HS-5 (cell line): ENCODE data around the gene KRTAP5-8.
"Not testable (repeated sequence)": the region's sequence is repeated elsewhere in the genome, so short reads cannot be mapped to it uniquely, and the experiment has no call there.

Source experiments
- DNase-seq: peaks from one replicate; pipeline ENCODE4 v3.0.0-alpha.2; 2012; ENCODE audit warnings: low read depth

The KRTAP5-8 gene, protein sequence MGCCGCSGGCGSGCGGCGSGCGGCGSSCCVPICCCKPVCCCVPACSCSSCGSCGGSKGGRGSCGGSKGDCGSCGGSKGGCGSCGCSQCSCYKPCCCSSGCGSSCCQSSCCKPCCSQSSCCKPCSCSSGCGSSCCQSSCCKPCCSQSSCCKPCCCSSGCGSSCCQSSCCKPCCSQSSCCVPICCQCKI

DNA sequence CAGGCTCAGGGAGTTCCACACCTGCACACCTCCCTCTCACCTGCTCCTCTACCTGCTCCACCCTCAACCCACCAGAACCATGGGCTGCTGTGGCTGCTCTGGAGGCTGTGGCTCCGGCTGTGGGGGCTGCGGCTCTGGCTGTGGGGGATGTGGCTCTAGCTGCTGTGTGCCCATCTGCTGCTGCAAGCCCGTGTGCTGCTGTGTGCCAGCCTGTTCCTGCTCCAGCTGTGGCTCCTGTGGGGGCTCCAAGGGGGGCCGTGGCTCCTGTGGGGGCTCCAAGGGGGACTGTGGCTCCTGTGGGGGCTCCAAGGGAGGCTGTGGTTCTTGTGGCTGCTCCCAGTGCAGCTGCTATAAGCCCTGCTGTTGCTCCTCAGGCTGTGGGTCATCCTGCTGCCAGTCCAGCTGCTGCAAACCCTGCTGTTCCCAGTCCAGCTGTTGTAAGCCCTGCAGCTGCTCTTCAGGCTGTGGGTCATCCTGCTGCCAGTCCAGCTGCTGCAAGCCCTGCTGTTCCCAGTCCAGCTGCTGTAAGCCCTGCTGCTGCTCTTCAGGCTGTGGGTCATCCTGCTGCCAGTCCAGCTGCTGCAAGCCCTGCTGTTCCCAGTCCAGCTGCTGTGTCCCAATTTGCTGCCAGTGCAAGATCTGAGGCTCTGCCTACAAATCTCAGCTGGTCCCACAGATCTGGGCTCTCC, at the start of gene KRTAP5-8:
Gene KRTAP5-8, plus strand, starts transcription at position 49 of the 689 bp plus-strand sequence. Its CDS starts 31 bp downstream, at position 80.
- DNase-seq: not testable (repeated sequence)

DNA sequence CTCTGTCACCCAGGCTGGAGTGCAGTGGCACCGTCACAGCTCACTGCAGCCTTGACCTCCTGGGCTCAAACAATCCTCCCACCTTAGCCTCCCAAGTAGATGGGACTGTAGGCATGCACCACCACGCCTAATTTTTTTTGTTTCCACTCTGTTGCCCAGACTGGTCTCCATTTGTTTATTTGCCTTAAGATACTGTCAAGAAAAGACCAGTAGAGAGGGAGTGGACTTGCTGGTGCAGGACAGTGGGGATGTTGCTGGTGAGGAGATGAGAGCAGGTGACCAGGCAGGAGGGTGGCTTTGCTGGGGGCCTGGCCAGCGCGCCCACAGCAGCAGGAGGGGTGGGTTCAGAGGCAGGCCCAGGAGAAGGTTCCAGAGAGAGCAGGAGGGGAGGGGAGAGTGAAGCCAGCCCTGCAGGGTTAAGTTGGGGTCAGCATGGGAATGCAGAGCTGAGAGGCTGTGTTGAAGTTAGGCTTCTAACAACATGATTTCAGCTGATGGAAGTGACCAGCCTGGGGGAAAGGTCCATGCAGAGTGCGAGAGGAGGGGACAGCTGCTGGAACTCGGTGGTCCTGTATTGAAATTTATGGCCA, 49.0 kb upstream of the KRTAP5-8 start:
- no peak for DNase-seq

DNA sequence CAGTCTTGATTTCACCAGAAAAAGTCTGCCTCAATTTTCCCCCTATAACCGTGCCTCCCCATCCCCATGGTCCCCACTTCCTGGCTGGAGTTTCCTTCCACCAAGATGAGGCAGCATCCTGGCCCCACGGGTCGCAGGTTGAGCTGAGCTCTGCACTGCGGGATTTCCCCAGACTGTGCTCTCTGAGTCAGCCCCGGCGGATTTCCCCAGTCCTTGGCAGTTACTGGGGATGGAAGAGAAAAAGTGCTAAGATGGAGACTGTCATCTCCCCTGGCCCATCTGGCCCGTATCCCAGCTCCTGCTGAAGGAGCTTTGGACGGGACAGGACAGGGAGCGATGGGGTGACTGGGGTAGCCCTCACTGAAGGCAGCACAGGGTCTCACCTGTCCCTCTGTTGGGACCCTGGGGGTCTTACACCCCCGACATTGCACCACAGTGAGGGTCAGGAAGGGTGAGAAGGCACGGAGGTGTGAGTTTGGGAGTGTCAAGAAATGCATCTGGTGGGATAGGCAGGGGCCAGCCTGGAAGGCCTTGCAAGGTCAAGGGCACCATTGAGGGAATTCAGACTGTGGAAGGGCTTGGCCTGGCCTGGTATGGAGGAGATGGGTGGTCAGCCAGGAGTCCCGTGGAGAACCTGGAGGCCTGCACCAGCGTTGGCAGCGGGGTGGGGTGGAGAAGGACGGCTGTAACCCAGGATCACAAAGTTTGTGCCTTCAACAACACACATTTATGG, 48.3 kb upstream of the KRTAP5-8 start:
- DNase-seq: no peak

GRCh38 chr11:71490044-71490730, 47.6 kb upstream of the KRTAP5-8 start:
- no peak for DNase-seq

GRCh38 chr11:71490731-71491390, 47.0 kb upstream of the KRTAP5-8 start:
- no peak for DNase-seq

DNA sequence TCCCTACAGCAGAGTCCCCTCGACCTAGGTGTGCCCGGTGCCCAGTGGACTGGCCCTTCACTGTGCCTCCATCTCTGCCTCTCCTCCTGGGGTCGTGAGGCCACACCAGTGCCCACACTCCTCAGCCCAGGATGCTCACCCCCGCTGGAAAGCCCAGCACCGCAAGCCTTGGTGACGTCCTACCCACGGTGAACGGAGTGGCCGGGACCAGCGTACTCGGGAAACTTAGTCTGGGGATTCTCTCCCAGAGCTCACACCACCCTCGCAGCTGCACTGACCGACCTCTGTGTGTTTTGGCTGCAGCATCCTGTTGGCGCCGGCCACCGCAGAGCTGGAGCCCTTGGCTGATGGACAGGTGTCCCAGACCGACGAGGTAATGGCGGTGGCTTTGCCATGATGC, 46.3 kb upstream of the KRTAP5-8 start:
- no peak for DNase-seq

DNA sequence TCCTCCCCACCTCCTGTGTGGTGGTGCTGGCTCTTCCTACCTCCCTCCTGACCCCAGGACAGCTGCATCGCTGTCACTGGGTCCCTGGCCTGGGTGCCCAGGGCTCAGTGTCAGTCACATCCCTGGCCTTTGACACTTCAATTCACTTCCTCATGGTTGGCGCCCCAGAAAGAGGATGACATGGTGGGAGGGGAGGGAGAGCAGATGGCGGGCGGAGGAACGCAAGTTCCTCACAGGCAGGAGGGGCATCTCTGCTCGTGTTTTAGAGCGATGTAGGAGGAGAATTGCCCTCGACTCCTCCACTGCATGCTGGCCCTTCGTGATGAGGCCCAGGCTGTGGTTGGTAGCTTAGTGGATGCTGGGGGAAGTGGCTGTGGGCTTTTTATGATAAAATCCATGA, 45.9 kb upstream of the KRTAP5-8 start:
- DNase-seq: no peak

DNA sequence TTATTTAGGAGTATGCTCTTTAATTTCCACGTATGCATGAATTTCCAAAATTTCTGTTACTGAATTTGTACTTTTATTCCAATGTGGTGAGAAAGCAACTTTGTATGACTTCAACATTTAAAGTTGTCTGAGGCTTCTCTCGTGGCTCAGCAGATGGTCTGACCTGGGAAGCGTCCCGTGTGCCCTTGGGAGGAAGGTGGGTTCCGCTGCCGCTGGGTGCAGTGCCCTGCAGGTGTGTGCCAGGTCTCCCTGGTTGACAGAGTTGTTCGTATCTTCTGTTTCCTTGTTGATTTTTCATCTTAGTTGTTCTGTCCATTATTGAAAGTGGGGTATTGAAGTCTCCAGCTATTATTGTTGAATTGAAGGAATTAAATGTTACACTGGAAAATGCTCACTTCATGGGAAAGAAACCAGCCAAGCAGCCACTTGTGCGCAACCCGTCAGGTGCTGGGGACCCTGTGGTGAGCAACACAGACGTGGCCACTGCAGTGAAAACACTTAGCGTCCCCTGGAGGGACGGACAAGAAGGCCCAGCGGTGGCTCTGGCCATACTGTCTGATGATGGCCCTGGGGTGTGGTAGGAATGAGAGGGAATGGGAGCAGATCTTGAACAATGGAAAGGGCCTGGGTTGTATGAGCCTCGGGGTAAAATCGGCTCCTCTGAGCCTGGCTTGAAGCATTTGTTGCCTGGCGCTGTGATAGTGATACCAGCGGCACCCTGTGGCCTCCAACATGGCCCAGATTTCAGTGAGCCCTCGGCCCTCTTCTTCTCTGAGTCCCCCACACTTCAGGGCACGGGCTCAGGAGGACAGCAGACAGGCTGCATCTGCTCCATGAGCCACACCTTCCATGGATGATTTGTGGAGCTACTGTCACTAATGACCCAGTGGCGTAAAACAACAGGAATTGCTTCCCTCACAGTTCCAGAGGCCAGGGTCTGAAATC, 42.3 kb upstream of the KRTAP5-8 start:
- no peak for DNase-seq

DNA sequence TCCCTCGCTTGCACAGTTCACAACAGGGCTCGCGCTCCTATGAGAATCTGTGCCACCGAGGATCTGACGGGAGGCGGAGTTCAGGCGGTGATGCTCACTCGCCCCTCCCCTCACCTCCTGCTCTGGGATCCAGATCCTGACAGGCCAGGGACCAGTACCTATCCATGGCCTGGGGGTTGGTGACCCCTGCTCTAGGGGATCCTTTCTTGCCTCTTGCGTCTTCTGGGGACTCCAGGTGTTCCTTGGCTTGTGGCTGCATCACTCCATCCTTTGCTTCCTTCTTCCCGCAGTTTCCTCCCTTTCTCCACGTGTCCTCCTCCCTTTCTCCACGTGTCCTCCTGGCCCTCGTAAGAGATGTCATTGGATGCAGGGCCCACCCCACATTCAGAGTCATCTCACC, 41.4 kb upstream of the KRTAP5-8 start:
- DNase-seq: no peak

DNA sequence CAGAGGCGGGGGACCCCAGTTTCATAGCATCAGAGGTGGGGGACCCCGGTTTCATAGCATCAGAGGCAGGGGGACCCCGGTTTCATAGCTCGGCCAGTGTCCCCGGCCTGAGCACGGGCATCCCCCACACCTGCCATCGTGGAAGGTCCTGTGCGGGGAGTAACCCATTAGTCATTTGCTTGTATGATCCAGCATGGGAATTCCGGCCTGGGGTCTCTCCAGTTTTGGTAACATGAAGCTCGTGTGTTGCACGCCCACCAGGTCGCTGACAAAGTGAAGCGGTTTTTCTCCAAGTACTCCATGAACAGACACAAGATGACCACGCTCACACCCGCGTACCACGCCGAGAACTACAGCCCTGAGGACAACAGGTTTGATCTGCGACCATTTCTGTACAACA, 39.7 kb upstream of the KRTAP5-8 start:
- DNase-seq: no peak

DNA sequence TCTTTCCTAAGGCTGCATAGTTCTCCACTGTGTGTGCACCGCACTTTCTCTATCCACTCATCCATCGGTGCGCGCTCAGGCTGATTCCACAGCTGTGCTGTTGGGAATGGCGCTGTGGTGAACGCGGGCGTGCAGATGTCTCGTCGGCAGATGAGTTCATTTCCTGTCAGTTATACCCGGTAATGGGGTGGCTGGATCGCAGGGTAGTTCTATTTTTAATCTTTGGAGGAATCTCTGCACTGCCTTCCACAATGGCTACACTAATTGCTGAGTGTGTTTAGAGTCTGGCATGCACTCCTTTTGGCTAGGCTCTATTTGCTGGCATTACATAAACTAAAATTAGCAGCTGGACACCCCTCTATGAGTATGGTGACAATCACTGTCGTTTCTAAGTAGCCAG, 38.7 kb upstream of the KRTAP5-8 start:
- DNase-seq: no peak

GRCh38 chr11:71499546-71499945, 38.3 kb upstream of the KRTAP5-8 start:
- no peak for DNase-seq

DNA sequence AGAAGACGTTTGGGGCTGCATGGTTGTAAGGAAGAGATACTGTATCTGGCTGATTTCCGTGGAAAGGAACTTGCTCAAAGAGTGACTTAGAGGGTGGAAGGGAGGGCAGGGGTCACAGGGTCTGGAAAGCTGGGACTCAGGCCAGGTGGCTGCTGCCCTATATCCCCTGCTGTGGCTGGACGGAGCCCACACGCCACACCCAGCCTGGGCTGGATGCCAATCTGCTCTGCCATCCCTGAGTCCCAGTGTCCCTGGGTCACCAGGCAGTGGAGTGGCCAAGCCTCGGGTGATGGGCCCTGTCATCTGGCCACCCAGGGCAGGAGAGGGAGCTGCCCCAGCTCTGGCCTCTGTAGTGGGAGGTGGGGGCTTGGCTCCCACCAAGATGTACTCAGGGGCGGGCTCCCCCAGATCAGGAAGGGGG, 37.2 kb upstream of the KRTAP5-8 start:
- DNase-seq: no peak

GRCh38 chr11:71501071-71501985, 36.5 kb upstream of the KRTAP5-8 start:
- no peak for DNase-seq

GRCh38 chr11:71502026-71502425, 35.8 kb upstream of the KRTAP5-8 start:
- DNase-seq: no peak

GRCh38 chr11:71502871-71503435, 34.9 kb upstream of the KRTAP5-8 start:
- DNase-seq: no peak

GRCh38 chr11:71504531-71504930, 33.3 kb upstream of the KRTAP5-8 start:
- DNase-seq: no peak

GRCh38 chr11:71505001-71505400, 32.8 kb upstream of the KRTAP5-8 start:
- DNase-seq: no peak

DNA sequence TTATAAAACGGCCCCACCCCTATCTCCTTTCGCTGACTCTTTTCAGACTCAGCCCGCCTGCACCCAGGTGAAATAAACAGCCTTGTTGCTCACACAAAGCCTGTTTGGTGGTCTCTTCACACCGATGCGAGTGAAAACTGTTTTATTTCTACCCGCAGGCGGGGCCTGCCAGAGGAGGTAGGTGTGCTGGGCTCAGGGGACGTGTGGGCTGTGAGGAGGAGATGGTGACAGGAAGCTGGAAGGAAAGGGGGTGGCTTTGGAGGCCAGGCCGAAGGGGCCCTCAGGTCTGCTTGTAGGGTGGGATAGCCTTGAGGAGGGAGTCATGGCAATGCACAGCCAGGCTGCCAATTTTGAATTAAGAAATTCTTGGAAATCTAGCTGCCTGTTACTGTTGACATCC, 32.0 kb upstream of the KRTAP5-8 start:
- no peak for DNase-seq
